NCI-H2107 (cell line): Measurements from ENCODE around the gene EHMT1.
A peak's percentile ranks its signal among the peaks of the same experiment; 100 is the strongest.

Source experiments
- DNase-seq: peaks from one replicate; lab custom pipeline; 2025; lab: John Stamatoyannopoulos, UW

Gene EHMT1

GRCh38 chr9:137647096-137647714, 28.4 kb downstream of the EHMT1 start:
- DNase-seq: no peak

DNA sequence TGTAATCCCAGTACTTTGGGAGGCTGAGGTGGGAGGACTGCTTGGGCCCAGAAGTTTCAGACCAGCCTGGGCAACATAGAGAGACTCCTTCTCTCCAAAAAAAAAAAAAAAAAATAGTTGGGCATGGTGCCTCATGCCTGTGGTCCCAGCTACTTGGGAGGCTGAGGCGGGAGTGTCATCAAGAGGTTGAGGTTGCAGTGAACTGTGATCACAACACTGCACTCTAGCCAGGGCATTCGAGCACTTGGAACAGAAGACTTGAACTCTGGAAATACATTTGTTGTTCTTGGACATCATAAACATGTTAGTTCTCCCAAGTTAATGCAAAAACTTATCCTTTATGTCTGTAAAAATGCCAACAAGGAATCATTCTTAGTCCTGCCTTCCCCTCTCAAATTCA, 29.6 kb downstream of the EHMT1 start:
- no peak for DNase-seq

DNA sequence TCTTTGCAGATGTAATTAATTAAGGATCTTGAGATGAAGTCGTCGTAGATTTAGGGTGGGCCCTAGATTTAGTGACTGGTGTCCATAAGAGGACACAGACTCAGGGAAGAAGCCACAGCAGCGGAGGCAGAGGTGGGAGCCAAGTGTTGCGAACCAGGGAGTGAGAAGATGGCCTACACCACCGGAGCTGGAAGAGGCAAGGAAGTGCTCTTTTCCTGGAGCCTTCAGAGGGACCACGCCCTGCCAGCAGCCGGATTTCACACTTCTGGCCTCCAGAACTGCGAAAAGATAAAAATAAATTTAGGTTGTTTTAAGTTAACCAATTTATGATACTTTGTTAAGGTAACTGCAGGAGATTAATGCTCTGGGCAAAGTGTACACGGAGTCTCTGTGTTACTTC, 30.7 kb downstream of the EHMT1 start:
- DNase-seq: no peak

- DNase-seq: no peak
Measured at GRCh38 chr9:137650259-137650658, 31.5 kb downstream of the EHMT1 start.

DNA sequence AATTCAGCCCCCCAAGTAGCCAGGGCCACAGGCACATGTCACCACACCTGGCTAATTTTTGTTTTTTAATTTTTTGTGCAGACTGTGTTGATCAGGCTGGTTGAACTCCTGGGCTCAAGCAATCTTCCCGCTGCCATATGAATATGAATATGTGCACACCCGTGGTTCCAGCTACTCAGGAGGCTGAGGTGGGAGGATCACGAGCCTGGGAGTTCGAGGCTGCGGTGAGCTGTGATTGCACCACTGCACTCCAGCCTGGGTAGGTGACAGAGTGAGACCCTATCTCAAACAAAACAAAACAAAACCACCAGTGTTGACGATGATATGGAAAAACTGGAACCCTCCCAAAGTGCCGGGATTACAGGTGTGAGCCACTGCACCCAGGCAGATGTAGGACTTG, 32.0 kb downstream of the EHMT1 start:
- DNase-seq: no peak

DNA sequence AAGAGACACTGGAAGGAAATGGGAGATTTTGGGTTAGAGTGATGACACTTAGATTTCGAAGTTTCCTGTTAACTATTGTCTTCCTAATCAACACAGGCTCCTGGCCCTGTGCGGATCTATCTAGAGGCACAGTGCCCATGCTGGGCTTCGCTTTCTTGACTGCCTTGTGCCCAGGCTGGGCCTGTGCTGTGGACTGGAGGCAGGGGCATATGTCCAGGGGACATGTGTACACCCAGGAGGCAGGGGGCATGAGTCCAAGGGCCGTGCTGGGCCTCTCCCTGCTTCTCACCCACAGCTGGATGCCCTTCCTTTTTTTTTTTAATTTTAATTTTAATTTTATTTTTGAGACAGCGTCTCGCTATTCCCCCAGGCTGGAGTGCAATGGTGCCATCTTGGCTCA, 37.6 kb downstream of the EHMT1 start:
- DNase-seq: no peak

GRCh38 chr9:137657606-137658005, 38.8 kb downstream of the EHMT1 start:
- no peak for DNase-seq

DNA sequence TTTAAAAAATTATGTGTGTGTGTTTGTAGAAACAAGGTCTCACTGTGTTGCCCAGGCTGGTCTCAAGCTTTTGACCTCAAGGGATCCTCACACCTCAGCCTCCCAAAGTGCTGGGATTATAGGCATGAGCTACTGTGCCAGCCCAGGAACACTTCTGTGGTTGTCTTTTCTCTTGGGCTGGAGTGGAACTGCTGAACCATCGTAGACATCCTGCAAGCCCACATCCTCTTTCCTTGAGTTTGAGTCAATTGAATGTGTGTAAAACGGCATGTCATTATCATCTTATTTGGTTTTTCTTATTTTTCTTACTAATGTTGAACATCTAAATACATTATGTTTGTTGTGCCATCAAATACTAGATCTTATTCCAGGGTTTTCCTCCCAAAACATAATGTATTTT, 40.0 kb downstream of the EHMT1 start:
- DNase-seq: no peak

- no peak for DNase-seq
Measured at GRCh38 chr9:137660144-137660543, 41.3 kb downstream of the EHMT1 start.

DNA sequence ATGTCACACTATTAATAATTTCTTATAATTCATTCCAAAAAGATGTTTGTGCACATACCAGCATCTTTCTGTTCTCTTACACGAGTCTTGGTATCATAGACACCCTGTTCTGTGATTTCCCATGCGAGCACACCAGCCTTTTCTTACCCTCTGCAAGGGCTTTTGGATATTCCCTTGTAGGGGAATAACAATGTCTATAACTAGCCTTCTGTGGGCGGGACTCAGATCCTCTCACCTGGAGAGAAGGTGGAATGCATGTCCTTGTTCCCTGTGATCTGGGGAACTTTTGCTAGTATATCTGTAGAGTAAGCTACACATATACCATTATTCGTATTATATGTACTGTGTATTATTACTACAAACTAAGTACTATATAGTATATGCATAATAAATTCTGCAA, 44.8 kb downstream of the EHMT1 start:
- DNase-seq: no peak

DNA sequence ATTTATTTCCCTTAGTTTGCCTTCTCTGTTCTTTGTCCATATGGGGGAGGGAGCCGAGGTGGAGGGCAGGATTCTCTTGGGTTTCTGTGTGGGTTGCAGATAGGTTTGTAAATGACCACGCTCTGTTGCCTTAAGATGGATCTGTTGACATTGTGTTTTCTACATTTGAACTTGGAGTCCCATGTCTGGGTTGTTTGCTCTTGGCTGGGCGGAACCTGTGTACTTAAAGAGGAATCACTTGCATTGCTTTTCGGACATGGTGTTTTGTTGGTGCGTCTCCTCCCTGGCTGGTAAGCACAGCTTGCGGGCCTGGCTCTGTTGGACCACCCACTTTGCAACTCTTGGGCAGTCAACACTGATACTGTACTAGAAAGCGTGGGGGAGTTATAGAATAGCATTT, 45.9 kb downstream of the EHMT1 start:
- no peak for DNase-seq

GRCh38 chr9:137665226-137665625, 46.4 kb downstream of the EHMT1 start:
- no peak for DNase-seq

- DNase-seq: no peak
Measured at GRCh38 chr9:137665697-137666512, 47.1 kb downstream of the EHMT1 start.

GRCh38 chr9:137666513-137666822, 47.7 kb downstream of the EHMT1 start:
- no peak for DNase-seq

- DNase-seq: peak; percentile 83
Measured at GRCh38 chr9:137666955-137667670, 48.3 kb downstream of the EHMT1 start.

GRCh38 chr9:137668203-137668602, 49.4 kb downstream of the EHMT1 start:
- no peak for DNase-seq

- no peak for DNase-seq
Measured at GRCh38 chr9:137669261-137669672, 50.5 kb downstream of the EHMT1 start.

DNA sequence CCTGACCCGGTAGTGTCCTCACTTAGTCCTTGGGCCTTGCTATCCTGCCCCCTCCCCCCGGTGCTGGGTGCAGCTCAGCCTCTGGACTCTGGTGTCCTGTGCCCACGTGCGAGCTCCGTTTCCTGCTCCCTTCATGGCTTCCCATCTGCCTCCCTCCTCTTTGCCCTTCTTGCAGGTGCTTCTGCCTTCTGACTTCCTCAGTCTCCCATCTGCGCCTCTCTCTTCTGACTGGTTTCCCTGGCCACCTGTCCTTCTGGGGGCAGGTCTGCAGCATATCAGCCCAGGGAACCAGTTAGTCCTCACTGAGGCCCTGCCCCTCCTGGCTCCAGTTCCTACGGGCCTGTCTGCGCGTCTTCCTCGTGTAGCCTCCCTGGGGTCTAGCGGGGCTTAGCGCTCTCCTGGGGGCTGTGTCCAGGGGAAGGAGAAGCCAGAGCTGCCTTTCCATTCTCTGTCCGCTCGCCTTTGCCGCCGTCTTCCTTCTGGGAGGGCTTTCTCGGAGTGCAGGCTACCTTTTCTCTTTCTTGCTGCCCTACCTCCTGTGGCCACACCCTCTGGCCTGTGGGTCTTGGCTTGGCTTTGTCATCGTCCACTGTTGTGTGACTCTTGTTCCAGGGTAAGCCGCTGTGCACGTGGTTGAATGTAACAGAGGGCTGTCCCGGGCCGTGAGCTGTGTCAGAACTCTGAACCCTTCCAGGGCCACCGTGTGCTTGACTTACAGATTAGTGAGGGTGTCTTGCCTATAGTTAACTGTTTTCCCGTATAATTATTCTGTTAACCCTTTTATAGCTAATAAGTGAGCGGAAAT, 51.8 kb downstream of the EHMT1 start:
- no peak for DNase-seq

DNA sequence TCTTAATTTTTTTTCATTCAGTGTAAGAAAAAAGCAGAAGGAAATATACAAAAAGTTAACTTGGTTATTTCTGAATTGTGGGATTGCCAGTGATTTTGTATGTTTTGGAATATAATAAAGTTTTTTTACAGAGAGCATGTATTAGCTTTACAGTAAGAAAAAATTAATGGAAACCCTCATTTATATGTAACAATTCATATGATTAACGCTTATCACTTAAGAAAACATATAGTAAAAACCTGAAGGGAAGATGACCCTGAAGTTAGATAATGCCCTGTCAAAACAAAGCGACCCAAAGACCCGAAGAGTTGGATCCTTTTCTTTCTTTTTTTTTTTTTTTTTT, 52.4 kb downstream of the EHMT1 start:
- no peak for DNase-seq

DNA sequence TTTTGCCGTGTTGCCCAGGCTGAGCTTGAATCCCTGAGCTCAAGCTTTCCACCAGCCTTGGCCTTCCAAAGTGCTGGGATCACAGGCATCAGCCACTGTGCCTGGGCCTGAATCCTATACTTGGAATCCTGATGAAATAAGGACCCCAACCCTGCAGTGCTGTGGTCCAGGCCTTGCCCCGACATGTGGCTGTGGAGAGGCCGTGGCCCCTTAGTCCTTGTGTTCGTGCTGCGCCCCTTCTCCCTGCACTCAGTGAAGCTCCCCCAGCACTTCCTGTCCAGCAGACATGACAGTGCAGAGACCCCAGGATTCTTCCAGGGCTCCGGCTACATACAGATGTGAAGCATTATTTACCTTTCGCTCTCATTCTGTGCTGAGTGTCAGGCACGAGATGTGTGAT, 52.9 kb downstream of the EHMT1 start:
- DNase-seq: no peak

- peak; percentile 53 for DNase-seq
Measured at GRCh38 chr9:137672907-137673791, 54.3 kb downstream of the EHMT1 start.

GRCh38 chr9:137673886-137674285, 55.1 kb downstream of the EHMT1 start:
- DNase-seq: no peak
